Endothelial cell of umbilical vein (primary cell): ENCODE measurements around the gene DISP2.

Experiments
- EZH2 ChIP-seq: IDR thresholded peaks from 2 replicates; pipeline ENCODE4 v1.6.1; 2012; ENCODE audit warnings: borderline replicate concordance, low read depth, mild to moderate bottlenecking, moderate library complexity, low read length, inconsistent platforms; ENCODE audit not compliant: severe bottlenecking
- FOS ChIP-seq: IDR thresholded peaks from 2 replicates; pipeline ENCODE4 v1.6.1; 2011; ENCODE audit warnings: mild to moderate bottlenecking, low read length, moderate library complexity, borderline replicate concordance; ENCODE audit not compliant: insufficient read depth
- GATA2 ChIP-seq: IDR thresholded peaks from 2 replicates; pipeline ENCODE4 v1.7.0; 2011; ENCODE audit warnings: low read depth, mild to moderate bottlenecking, moderate library complexity, mixed read lengths, low read length; ENCODE audit not compliant: insufficient read length, insufficient read depth
- JUN ChIP-seq: IDR thresholded peaks from 2 replicates; pipeline ENCODE4 v1.6.1; 2011; ENCODE audit warnings: borderline replicate concordance, low read depth; ENCODE audit not compliant: insufficient read length, insufficient read depth
- MYC ChIP-seq: IDR thresholded peaks from one replicate; pipeline ENCODE4 v1.6.1; 2011; ENCODE audit warnings: mild to moderate bottlenecking, low read depth, low read length
- POLR2A ChIP-seq: IDR thresholded peaks from 2 replicates; pipeline ENCODE4 v1.6.1; 2012; ENCODE audit warnings: low read depth, mild to moderate bottlenecking, control low read depth, low read length
- POLR2AphosphoS5 ChIP-seq: IDR thresholded peaks from 2 replicates; pipeline ENCODE4 v1.6.1; 2012; ENCODE audit warnings: low read depth, mild to moderate bottlenecking, control low read depth, low read length, moderate library complexity; ENCODE audit not compliant: insufficient read depth
- TF ChIP-seq, protein P1 (sequence below), 2 donors: IDR thresholded peaks; 1 replicate in 1 of 2; 2 replicates in 1 of 2; pipeline ENCODE4 v1.5.1; 2011; ENCODE audit warnings: low read length in 2 of 2, mild to moderate bottlenecking in 2 of 2, moderate library complexity in 2 of 2, control low read depth in 1 of 2, inconsistent platforms in 1 of 2, low read depth in 1 of 2; ENCODE audit not compliant: insufficient read depth in 1 of 2; ENCODE audit errors: extremely low read depth in 1 of 2
- TF ChIP-seq, protein P2 (sequence below): IDR thresholded peaks from 2 replicates; pipeline ENCODE4 v1.6.1; 2011; ENCODE audit not compliant: insufficient read depth, insufficient read length

DNA sequence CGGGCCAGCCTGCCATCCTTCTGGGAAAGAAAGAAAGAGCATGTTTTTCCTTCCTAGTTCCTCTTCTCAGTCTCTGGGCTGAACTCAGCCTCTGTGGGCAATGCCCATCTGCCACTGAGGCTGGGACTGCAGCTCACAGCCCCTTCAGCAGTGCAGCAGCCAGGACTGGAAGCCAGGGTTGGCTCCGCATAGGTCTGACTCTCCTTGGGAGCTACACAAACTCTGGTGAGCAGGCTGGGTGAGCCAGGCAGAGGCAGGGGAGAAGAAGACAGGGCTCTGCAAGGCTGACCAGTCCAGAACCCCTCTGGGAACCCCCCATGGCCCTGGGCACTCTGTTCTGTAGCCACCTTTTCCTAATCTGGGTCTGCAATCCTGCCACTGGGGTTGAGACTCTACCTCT is 3.6 kb downstream of the DISP2 start:
- TF ChIP-seq, protein P1, sequence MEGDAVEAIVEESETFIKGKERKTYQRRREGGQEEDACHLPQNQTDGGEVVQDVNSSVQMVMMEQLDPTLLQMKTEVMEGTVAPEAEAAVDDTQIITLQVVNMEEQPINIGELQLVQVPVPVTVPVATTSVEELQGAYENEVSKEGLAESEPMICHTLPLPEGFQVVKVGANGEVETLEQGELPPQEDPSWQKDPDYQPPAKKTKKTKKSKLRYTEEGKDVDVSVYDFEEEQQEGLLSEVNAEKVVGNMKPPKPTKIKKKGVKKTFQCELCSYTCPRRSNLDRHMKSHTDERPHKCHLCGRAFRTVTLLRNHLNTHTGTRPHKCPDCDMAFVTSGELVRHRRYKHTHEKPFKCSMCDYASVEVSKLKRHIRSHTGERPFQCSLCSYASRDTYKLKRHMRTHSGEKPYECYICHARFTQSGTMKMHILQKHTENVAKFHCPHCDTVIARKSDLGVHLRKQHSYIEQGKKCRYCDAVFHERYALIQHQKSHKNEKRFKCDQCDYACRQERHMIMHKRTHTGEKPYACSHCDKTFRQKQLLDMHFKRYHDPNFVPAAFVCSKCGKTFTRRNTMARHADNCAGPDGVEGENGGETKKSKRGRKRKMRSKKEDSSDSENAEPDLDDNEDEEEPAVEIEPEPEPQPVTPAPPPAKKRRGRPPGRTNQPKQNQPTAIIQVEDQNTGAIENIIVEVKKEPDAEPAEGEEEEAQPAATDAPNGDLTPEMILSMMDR (IDR thresholded peaks at IDR 0.05; ENCODE audit: extremely low read depth in 1 of 2, insufficient read depth in 1 of 2, low read depth in 1 of 2, low read length in 2 of 2), result no peak
- TF ChIP-seq POLR2A (no peak), POLR2AphosphoS5 (no peak), GATA2 (no peak), EZH2 (no peak), FOS (no peak), MYC (no peak), JUN (no peak)
- TF ChIP-seq, protein P2, sequence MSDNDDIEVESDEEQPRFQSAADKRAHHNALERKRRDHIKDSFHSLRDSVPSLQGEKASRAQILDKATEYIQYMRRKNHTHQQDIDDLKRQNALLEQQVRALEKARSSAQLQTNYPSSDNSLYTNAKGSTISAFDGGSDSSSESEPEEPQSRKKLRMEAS, result no peak
